ENCODE measurements around the gene LRRC4C. TPM values are rescaled to one million over a fixed set of nuclear protein-coding genes. Genes with fewer than 3 reads are reported as not detected.
"Not testable (repeated sequence)": the region's sequence is repeated elsewhere in the genome, so short reads cannot be mapped to it uniquely, and the experiment has no call there.

LRRC4C gene
- total RNA-seq, 1 experiment from 2014 or later: not detected

DNA sequence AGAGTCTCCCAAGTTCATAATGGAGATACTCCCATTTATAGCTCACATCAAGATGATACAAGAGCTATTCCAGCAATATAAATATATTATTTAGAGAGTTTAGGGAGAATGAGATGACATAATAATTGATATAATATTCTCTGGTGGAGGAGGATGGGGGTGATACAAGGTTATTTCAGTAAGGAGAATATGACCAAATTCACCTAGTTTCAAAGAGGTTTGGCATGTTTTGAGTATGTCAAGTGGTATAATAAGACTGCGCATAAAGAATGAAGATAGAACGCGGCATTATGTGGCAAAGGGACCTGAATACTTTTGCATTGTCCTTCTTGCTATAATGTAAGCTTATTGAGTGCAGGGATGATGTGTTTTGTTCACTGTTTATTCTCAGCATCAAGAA is 1283.5 kb downstream of the LRRC4C start:
- CTCF ChIA-PET: no interaction called here
- no peak for DNase-seq
- no TSS peak for BruUV-seq (replicated peaks)
- no peaks in the 10 kb centered on the region for H3K36me3 Mint-ChIP-seq (ENCODE audit: insufficient read depth, unreplicated experiment)
- H3K4me1 Mint-ChIP-seq (ENCODE audit: low read depth, unreplicated experiment): no peaks in the 10 kb centered on the region
- intact Hi-C loops (cut with micrococcal nuclease; ENCODE audit: unreplicated experiment): no loop called here
- TF ChIP-seq, protein P1, sequence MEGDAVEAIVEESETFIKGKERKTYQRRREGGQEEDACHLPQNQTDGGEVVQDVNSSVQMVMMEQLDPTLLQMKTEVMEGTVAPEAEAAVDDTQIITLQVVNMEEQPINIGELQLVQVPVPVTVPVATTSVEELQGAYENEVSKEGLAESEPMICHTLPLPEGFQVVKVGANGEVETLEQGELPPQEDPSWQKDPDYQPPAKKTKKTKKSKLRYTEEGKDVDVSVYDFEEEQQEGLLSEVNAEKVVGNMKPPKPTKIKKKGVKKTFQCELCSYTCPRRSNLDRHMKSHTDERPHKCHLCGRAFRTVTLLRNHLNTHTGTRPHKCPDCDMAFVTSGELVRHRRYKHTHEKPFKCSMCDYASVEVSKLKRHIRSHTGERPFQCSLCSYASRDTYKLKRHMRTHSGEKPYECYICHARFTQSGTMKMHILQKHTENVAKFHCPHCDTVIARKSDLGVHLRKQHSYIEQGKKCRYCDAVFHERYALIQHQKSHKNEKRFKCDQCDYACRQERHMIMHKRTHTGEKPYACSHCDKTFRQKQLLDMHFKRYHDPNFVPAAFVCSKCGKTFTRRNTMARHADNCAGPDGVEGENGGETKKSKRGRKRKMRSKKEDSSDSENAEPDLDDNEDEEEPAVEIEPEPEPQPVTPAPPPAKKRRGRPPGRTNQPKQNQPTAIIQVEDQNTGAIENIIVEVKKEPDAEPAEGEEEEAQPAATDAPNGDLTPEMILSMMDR (IDR thresholded peaks at IDR 0.05; ENCODE audit: unreplicated experiment): no peak
- H3K27me3 Mint-ChIP-seq (ENCODE audit: unreplicated experiment): no peaks in the 10 kb centered on the region
- peaks cover 16% of the 10 kb centered on the region for H3K9me3 Mint-ChIP-seq (ENCODE audit: low read depth, unreplicated experiment)
- H3K27ac Mint-ChIP-seq (ENCODE audit: unreplicated experiment): no peak overlapping the region
- H3K4me3 Mint-ChIP-seq (ENCODE audit: low read depth, unreplicated experiment): no peak overlapping the region

DNA sequence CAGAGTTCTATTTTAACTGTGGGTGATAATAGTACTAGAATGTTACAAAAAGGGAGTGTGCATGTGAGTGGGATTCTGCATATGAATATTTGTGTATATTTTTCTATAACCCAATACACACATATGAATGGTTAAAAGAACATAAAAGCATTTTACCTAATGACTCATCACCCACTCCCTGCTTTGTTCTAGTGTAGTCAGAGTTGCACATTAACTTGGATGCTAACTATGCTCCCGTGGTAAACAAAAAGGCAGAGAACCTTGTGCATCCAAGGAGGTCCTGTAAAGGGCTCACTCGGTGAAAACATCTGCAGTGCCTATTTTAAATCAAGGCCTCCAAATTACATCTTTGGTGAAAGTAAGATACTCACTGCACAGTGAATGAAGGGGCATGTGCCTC is 1289.4 kb downstream of the LRRC4C start:
- BruUV-seq (replicated peaks): no TSS peak
- H3K27ac Mint-ChIP-seq (ENCODE audit: unreplicated experiment): no peak overlapping the region
- CTCF ChIA-PET: no interaction called here
- DNase-seq: no peak
- intact Hi-C loops (cut with micrococcal nuclease; ENCODE audit: unreplicated experiment): no loop called here
- H3K4me3 Mint-ChIP-seq (ENCODE audit: low read depth, unreplicated experiment): no peak overlapping the region
- TF ChIP-seq, protein P1 (IDR thresholded peaks at IDR 0.05; ENCODE audit: unreplicated experiment): no peak
- peaks cover 16% of the 10 kb centered on the region for H3K9me3 Mint-ChIP-seq (ENCODE audit: low read depth, unreplicated experiment)
- H3K4me1 Mint-ChIP-seq (ENCODE audit: low read depth, unreplicated experiment): peaks cover 8% of the 10 kb centered on the region
- H3K27me3 Mint-ChIP-seq (ENCODE audit: unreplicated experiment): no peaks in the 10 kb centered on the region
- H3K36me3 Mint-ChIP-seq (ENCODE audit: insufficient read depth, unreplicated experiment): no peaks in the 10 kb centered on the region

DNA sequence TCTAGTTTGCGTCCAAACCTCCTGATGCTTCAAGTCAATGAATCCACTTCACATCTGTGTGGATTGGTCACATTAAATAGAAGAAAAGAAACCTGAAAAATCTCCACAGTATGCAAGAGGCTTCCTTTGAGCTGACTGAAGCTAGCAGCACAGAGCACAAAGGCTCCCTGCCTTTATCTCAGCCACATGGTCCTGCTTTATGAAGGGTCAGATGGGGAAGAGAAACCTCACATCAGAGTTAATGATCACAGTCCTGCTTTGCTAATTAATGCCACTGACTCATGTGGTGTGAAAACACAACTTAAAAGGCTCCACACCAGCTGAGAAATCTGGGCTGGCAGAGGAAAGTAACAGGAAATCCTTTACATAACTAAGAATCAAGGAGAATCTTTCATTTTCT is 1291.0 kb downstream of the LRRC4C start:
- Mint-ChIP-seq H3K4me3 (ENCODE audit: low read depth, unreplicated experiment) (no peak overlapping the region), H3K9me3 (ENCODE audit: low read depth, unreplicated experiment) (peaks cover 17% of the 10 kb centered on the region), H3K4me1 (ENCODE audit: low read depth, unreplicated experiment) (peaks cover 8% of the 10 kb centered on the region), H3K27ac (ENCODE audit: unreplicated experiment) (no peak overlapping the region), H3K36me3 (ENCODE audit: insufficient read depth, unreplicated experiment) (no peaks in the 10 kb centered on the region), H3K27me3 (ENCODE audit: unreplicated experiment) (no peaks in the 10 kb centered on the region)
- intact Hi-C loops (cut with micrococcal nuclease; ENCODE audit: unreplicated experiment): no loop called here
- CTCF ChIA-PET: no interaction called here
- DNase-seq: no peak
- no TSS peak for BruUV-seq (replicated peaks)
- TF ChIP-seq, protein P1 (IDR thresholded peaks at IDR 0.05; ENCODE audit: unreplicated experiment): no peak

DNA sequence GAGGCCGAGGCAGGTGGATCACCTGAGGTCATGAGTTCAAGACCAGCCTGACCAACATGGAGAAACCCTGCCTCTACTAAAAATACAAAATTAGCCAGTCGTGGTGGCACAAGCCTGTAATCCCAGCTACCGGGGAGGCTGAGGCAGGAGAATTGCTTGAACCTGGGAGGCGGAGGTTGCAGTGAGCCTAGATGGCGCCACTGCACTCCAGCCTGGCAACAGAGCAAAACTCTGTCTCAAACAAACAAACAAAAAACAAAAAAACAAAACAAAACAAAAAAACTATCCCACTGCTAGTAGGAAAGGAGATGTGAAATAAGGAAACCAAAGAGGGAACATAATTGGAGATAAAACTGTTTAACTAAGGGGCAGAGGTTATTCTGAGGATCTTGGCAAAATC is 1291.6 kb downstream of the LRRC4C start:
- H3K4me3 Mint-ChIP-seq (ENCODE audit: low read depth, unreplicated experiment); intact Hi-C loops (cut with micrococcal nuclease; ENCODE audit: unreplicated experiment); H3K27me3 Mint-ChIP-seq (ENCODE audit: unreplicated experiment); H3K36me3 Mint-ChIP-seq (ENCODE audit: insufficient read depth, unreplicated experiment); H3K4me1 Mint-ChIP-seq (ENCODE audit: low read depth, unreplicated experiment); CTCF ChIA-PET; H3K27ac Mint-ChIP-seq (ENCODE audit: unreplicated experiment); BruUV-seq (replicated peaks); DNase-seq: not testable (repeated sequence)
- peaks cover 16% of the 10 kb centered on the region for H3K9me3 Mint-ChIP-seq (ENCODE audit: low read depth, unreplicated experiment)

DNA sequence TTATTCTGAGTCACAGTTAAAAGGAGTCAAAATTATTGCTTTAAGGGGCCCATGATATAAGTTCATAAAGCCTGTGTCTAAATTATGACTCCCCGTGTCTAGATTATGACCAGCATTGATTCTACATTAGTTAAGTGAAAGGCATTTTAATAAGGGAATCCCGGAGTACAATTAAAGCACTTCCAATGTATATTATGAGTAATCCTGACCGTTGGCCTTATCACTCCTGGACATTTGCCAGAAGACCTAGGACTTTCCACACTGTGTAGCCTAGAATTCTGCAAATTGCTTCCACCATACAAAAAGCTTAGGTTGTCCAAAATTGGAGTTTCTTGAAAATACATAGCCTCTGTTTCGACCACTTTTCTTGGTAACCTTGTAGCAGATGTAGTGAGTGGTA is 1292.6 kb downstream of the LRRC4C start:
- H3K27ac Mint-ChIP-seq (ENCODE audit: unreplicated experiment): no peak overlapping the region
- peaks cover 8% of the 10 kb centered on the region for H3K4me1 Mint-ChIP-seq (ENCODE audit: low read depth, unreplicated experiment)
- BruUV-seq (replicated peaks): no TSS peak
- peaks cover 11% of the 10 kb centered on the region for H3K9me3 Mint-ChIP-seq (ENCODE audit: low read depth, unreplicated experiment)
- CTCF ChIA-PET: no interaction called here
- DNase-seq: no peak
- H3K4me3 Mint-ChIP-seq (ENCODE audit: low read depth, unreplicated experiment): no peak overlapping the region
- intact Hi-C loops (cut with micrococcal nuclease; ENCODE audit: unreplicated experiment): no loop called here
- H3K27me3 Mint-ChIP-seq (ENCODE audit: unreplicated experiment): no peaks in the 10 kb centered on the region
- no peaks in the 10 kb centered on the region for H3K36me3 Mint-ChIP-seq (ENCODE audit: insufficient read depth, unreplicated experiment)
- TF ChIP-seq, protein P1 (IDR thresholded peaks at IDR 0.05; ENCODE audit: unreplicated experiment): no peak
